ENCODE results near the gene C5.

Gene C5

DNA sequence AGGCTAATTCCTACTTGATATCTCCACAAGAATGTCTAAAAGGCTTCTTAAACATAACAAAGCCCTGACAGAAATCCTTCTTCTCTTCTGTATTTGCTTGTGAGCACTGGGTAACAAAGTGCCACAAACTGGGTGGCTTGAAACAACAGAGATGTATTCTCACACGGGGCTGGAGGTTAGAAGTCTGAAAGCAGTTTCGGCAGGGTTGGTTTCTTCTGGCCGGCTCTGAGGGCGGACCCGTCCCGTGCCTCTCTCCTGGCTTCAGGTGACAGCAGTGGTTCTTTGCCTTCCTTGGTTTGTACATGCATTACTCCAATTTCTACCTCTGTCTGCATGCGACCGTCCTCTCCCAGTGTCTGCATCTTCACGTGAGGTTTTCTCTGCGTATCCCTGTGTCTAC is 109.5 kb downstream of the C5 start:
- Histone ChIP-seq H3K27me3 (no peaks in the 10 kb centered on the region), H3K4me3 (ENCODE audit: low read depth in 1 of 2, low read length in 1 of 2) (no peak overlapping the region), H3K9me3 (no peaks in the 10 kb centered on the region), H3K27ac (no peak overlapping the region), H3K4me1 (ENCODE audit: control insufficient read depth in 1 of 2, insufficient read depth in 1 of 2, low read depth in 1 of 2, low read length in 1 of 2) (peaks cover 10 to 11% of the 10 kb centered on the region in 2 experiments), H3K36me3 (no peaks in the 10 kb centered on the region)
- TF ChIP-seq CTCF (IDR thresholded peaks at IDR 0.05): no peak

DNA sequence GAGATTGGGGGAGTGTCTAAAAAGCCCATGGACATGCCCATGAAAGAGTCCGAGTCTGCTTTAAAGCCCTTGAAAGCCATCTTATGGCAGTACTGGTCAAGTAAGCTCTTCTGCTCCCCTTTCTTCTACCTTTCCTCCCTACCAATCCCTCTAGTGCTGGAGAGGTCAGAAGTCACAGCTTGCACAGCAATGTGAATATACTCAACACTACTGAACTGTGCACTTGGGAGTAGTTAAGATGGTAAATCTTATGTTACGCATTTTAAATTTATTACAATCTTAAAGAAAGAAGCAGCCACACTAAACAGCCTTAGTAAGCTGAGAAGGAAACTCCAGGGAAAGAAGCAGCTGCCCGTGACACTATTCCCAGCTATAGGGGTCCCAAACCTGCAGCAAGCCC is 111.2 kb downstream of the C5 start:
- Histone ChIP-seq H3K4me1 (ENCODE audit: control insufficient read depth in 1 of 2, insufficient read depth in 1 of 2, low read depth in 1 of 2, low read length in 1 of 2) (peaks cover 27 to 28% of the 10 kb centered on the region in 2 experiments), H3K36me3 (no peaks in the 10 kb centered on the region), H3K4me3 (ENCODE audit: low read depth in 1 of 2, low read length in 1 of 2) (no peak overlapping the region), H3K27ac (no peak overlapping the region), H3K27me3 (no peaks in the 10 kb centered on the region), H3K9me3 (no peaks in the 10 kb centered on the region)
- no peak for TF ChIP-seq CTCF (IDR thresholded peaks at IDR 0.05)

- no peak for TF ChIP-seq CTCF (IDR thresholded peaks at IDR 0.05)
- H3K27me3 ChIP-seq: no peaks in the 10 kb centered on the region
- H3K4me1 ChIP-seq (ENCODE audit: control insufficient read depth in 1 of 2, insufficient read depth in 1 of 2, low read depth in 1 of 2, low read length in 1 of 2): peaks cover 28 to 29% of the 10 kb centered on the region in 2 experiments
- no peaks in the 10 kb centered on the region for H3K9me3 ChIP-seq
- H3K27ac ChIP-seq: no peak overlapping the region
- H3K4me3 ChIP-seq (ENCODE audit: low read depth in 1 of 2, low read length in 1 of 2): no peak overlapping the region
- H3K36me3 ChIP-seq: no peaks in the 10 kb centered on the region
Observed at GRCh38 chr9:120937596-120937995, 112.5 kb downstream of the C5 start.

DNA sequence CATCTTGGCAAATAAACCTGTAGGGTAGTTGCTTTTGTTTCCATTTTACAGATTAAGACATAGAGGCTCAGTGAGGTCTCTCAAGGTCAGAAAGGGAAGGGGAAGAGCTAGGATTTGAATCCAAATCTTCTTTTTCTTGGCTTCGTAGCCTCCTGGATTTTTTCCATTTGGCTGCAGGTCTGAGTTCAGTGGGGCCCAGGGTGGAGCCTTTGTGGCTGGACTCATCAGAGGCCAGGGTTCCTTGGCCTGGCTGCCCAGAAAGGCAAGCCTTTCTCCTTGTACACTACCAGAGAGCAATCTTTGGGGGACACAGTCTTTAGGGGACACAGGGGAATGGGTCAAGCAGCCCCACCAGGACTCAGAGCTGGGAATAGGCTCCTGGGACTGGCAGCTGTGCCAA is 112.9 kb downstream of the C5 start:
- no peak for TF ChIP-seq CTCF (IDR thresholded peaks at IDR 0.05)
- Histone ChIP-seq H3K4me3 (ENCODE audit: low read depth in 1 of 2, low read length in 1 of 2) (no peak overlapping the region), H3K36me3 (no peaks in the 10 kb centered on the region), H3K4me1 (ENCODE audit: control insufficient read depth in 1 of 2, insufficient read depth in 1 of 2, low read depth in 1 of 2, low read length in 1 of 2) (peaks cover 28 to 29% of the 10 kb centered on the region in 2 experiments), H3K9me3 (no peaks in the 10 kb centered on the region), H3K27ac (no peak overlapping the region), H3K27me3 (no peaks in the 10 kb centered on the region)

DNA sequence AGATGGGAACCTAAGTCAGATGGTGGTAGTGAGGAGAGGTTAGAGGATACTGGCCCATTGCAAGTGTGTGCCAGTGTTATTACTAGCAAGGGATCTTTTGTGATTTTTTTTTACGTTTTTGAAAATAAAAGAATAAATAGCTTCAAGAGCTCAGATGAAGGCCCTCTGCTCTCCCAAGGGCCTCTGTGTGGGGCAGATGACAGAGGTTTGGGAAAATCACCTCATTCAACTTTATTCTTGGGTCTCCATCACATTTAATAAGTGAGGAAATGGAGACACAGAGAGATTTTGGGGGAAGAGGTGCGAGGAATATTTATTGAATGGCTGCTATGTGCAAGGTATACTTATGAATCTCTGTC is 113.3 kb downstream of the C5 start:
- no peaks in the 10 kb centered on the region for H3K9me3 ChIP-seq
- no peak for TF ChIP-seq CTCF (IDR thresholded peaks at IDR 0.05)
- peaks cover 29 to 31% of the 10 kb centered on the region in 2 experiments for H3K4me1 ChIP-seq (ENCODE audit: control insufficient read depth in 1 of 2, insufficient read depth in 1 of 2, low read depth in 1 of 2, low read length in 1 of 2)
- no peaks in the 10 kb centered on the region for H3K36me3 ChIP-seq
- no peak overlapping the region for H3K4me3 ChIP-seq (ENCODE audit: low read depth in 1 of 2, low read length in 1 of 2)
- no peak overlapping the region for H3K27ac ChIP-seq
- H3K27me3 ChIP-seq: no peaks in the 10 kb centered on the region

Measured in neutrophil (primary cell).